NCI-H345 treated with DMSO at 0.1 percent for 48 hours (cell line): ENCODE data around the gene SFMBT2.
"Not testable (repeated sequence)": the region's sequence is repeated elsewhere in the genome, so short reads cannot be mapped to it uniquely, and the experiment has no call there.

Source experiments
- DNase-seq: peaks from one replicate; lab custom pipeline; 2025; ENCODE audit not compliant: unreplicated experiment; lab: John Stamatoyannopoulos, UW

SFMBT2 gene

DNA sequence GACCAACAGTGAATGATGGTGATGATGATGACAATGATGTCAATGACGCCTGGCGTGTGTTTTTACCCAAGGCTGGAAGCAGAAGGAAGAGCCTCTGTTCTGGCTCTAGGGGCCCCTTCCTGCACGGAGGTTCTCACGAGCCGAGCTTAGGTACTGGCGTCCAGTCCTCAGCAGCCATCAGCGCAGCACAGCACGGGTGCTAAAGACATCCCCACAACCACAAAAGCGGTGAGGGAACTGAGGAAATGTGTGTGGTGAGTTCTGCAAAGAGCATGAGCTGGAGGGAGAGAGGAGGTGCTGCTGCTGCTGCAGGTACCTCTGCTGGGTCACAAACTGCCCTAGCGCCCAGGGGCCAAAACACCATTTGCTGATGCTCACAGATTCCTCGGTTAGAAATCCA, 81.6 kb downstream of the SFMBT2 start:
- DNase-seq: no peak

DNA sequence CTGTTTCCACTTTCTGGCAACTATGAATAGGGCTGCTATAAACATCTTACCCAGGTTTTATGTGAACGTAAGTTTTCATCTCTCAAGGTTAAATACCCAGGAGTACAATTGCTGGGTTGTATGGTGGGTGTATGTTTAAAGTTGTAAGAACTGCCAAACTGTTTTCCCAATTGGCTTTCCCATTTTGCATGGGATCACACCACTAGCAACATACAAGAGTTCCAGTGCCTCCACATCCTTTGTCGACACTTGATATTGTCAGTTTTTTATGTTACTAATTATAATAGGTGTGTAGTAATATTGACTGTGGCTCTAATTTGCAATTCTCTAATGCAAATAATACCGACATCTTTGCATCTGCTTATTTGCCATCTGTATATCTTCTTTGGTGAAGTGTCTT, 82.9 kb downstream of the SFMBT2 start:
- no peak for DNase-seq

DNA sequence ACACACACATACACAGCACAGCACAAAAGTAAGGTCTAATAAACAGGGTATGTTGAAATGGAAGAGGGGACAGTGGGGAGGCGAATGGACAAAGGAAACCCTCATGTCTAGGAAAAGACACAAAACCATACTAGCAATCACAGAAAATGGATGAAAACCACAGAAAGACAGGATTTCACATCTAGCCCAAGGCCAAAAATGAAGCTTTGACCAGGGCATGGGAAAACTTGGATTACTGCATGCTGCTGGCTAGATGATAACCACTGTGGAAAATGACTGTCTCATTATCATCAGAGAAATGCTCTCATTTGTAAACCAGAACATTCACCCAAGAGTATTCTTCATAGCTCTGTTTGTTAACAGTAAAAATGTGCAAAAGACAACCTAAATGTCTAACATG, 88.2 kb downstream of the SFMBT2 start:
- DNase-seq: no peak

DNA sequence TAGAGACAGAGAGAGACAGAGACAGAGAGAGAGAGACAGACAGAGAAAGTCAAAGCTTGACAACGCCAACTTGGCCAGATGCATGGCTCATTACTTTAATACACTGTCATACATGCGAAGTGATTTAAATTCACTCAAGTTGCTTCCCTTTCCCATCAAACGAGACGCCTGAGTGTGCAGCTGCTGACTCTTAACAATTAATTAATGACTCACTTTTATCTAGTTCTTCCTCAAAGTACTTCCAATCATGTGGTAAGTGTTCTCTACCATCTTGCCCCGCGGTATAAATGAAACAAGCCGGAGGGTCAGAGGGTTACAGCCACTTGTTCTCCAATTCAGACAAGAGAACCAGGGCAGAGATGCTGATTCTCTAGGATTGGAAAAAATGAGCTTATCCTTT, 90.8 kb downstream of the SFMBT2 start:
- no peak for DNase-seq

DNA sequence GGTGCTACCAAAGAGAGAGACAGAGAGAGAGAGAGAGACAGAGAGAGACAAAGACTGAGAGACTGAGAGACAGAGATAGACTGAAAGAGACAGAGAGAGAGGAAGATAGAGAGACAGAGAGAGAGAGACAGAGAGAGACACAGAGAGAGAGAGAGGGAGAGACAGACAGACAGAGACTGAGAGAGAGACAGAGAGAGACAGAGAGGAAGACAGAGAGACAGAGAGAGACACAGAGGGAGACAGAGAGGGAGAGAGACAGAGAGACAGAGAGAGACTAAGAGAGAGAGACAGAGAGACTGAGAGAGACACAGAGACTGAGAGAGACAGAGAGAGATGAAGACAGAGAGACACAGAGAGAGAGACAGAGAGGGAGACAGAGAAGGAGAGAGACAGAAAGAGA, 91.2 kb downstream of the SFMBT2 start:
- DNase-seq: no peak

DNA sequence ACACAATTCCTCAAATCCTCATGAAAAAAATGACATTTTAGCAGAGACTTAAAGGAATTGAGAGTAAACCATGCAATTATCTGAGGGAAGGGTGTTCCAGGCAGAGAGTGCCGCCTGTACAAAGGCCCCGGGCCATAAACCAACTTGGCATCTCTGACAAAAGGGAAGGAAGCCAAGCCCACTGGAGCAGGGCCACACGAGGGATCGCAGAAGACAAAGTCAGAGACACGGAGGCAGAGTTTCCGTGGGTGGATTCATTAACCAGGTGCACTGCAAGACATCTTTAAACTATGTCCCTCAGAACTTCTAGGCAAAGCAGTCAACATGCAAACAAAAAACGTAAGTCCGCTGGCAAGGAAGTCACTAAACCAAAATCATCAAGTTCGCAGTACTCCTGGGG, 92.0 kb downstream of the SFMBT2 start:
- DNase-seq: no peak

DNA sequence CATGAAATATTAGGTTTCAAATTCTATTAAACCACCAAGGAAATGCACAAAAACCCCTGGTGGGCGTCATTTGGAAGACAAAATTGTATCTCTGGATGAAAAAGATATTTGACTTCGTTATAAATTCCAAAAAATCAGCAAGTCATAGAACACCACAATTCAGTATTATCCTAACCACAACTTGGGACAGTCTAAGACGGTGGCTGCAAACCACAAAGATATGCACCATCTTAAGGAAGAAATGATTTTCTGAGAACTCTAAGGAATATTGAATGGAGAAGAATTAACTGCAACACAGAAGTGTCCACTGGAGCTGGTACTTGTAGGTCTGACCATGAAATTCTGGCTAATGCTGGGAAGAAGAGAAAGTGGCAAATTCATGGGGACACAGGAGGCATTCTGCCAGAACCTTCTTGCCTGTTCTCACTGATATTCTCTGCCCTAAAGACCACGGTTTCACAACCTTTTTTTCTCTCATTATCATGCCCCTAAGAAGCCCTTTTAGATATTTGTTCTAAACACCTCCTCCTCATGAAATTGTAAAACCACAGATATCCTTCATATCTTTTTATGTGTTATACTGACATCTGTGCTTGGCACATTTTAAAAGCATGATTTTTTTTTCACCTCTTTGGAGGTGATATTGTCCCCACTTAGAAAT, 92.9 kb downstream of the SFMBT2 start:
- DNase-seq: no peak

DNA sequence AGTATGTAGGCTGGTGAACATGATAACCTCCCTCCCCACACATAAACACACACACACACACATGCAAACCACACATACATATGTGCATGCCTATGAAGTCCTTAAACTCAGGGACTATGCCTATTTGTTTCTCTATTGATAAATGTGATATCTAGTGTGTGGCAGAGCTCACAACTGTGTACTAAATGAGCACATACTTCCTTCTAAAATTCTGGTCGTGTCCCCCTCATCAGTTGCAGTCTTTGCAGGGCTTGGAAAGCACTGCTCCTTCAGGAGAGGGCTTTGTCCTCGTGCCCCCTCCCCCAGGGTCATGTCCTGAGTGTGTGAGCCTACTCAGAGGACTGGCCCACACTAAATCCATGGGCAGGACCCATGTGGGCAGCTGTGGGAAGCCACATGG, 94.0 kb downstream of the SFMBT2 start:
- no peak for DNase-seq

DNA sequence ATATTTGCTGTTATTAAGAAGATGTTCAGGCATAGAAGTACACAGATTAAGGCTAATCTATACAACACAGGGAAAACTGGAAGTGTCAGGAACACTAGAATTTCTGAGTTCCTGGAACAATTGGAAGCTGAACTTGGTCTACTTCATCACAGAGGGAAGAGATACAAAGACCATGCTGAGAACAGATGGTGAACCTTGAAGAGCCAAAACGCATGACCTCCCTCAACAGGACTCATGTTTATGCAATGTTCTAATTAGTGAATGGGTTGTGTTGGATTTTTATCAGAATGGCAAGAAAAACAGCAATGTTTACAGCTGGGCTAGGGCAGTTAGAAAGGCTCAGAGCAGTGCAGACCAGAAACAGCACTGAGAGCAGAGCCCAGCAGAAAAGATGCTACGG, 94.9 kb downstream of the SFMBT2 start:
- DNase-seq: no peak

DNA sequence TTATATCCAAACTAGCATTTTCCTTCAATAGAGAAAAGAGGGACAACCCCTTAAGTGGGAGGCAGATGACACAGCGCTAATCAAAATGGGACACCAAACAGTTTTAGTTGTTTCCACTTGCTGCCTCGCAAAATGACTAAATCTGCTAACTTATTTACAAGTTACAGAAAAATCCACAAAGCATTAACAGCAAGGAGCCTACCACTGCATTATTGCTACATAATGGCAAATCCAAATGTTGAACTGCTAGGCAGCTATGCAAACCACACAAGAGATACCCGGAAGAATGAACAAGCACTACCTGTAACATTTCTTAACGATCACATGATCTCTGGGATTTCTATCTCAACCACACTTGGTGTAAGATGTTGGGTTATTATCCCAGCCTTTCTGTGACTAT, 96.7 kb downstream of the SFMBT2 start:
- no peak for DNase-seq

DNA sequence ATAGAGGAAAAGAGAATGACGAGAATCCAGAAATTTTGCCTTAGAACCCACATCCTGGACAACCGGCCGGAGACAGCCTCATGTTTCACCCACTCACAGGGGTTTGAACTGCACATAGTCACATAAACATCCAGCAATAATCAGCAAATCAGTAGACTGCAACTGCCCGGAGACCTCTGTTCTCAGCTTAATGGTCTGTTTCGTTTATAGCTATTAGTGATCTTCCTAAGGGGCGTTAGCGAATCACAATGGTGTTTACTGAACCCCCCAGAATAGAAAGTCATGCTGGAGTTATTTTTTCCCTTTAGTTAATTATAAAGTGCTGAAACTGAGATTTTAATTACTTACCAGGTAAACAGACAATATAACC, 98.4 kb downstream of the SFMBT2 start:
- DNase-seq: no peak

DNA sequence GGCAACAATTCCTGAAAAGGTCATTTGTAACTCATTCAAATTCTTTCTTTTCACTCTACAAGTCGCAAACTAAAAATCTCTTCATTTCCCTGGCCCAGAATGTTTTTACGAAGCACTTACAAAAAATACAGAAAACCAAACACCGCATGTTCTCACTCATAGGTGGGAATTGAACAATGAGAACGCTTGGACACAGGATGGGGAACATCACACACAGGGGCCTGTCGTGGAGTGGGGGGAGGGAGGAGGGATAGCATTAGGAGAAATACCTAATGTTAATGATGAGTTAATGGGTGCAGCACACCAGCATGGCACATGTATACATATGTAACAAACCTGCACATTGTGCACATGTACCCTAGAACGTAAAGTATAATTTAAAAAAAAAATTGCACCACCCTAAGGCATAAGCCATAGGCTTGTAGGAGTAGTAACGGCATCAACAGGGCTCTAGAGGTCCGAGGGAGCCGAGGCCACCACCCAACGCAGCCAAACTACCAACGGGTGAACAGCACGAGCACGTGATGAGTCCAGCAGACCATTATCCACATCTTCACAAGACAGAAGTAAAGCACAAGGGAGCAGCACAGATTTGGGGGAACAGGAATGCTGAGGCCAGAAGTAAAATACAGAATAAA, 98.9 kb downstream of the SFMBT2 start:
- DNase-seq: not testable (repeated sequence)

DNA sequence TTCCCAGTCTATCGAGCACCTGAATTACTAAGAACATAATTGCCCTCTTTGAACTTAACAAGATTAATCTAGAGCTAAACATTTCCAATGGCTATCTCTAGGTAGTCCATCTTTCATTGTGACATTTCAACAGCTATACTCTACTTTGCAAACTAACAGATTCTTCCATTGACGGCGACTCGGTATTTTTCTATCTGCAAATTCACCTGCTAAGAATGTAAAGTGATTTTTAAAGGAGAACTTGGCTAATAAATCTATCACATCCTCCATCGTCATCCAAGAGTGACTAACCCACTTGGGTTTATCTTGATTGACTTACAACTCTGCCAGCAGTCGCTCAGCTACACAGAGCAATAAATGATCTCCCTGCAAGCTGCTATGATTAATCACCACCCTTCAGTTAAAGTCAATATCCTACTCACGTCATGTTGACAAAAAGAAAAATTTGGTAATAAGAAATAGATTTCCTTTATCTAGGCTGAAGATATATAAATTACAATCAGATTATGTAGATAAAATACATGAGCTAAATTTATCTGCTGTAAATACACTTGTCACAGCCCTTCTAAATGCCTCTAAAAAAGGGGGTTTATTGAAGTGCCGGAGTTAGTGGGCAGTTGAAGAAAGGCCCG, 99.5 kb downstream of the SFMBT2 start:
- no peak for DNase-seq

DNA sequence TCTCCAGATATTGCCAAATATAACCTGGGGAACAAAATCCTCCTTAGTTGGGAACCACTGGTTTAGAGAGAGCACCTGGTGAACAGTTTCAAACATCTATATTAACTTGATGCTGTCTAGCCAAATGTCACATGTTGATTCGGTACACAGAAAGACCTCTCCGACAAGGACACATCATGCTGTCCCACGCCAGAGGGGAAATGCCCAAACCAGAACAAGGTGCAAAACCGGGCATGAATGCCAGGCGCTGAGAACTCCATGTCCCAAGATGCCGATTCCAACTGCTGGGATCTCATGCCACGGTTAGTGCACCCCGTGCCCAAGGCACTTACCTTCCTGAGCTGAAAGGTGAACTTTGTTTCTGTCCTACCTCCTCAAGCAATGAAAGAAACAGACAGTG, 100.8 kb downstream of the SFMBT2 start:
- DNase-seq: no peak

DNA sequence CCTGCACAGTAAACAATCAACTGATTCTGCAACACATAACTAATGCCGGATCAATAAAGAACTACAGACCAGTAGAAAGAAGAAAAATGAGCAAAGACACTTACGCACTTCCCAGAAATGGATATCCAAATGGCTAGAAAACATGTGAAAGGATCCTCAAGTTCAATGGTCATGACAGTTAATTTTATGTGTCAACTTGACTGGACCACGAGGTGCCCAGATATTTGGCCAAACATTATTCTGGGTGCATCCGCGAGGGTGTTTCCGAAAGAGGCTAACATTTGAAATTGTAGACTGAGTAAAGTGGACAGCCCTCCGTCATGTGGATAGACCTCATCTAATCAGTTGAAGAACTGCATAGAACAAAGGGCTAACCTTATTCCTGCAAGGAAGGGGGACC, 102.0 kb downstream of the SFMBT2 start:
- DNase-seq: no peak

DNA sequence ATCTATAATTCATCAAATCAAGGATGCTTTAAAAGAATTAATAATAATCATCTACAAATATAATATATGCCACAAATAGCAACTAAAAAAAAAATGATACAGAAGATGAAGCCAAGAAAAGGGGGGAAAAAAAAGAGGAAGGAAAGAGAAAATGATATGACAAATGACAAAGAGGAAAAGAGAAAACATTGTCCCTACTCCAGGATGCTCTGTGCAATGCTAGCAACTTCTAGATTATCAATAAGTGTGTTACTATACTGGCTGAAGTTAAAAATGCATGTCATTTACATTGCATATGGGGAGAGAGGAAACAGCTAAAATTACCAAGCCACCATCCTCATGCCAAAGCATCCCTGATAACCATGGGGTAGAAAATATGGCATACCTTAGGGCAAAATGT, 104.2 kb downstream of the SFMBT2 start:
- DNase-seq: no peak

DNA sequence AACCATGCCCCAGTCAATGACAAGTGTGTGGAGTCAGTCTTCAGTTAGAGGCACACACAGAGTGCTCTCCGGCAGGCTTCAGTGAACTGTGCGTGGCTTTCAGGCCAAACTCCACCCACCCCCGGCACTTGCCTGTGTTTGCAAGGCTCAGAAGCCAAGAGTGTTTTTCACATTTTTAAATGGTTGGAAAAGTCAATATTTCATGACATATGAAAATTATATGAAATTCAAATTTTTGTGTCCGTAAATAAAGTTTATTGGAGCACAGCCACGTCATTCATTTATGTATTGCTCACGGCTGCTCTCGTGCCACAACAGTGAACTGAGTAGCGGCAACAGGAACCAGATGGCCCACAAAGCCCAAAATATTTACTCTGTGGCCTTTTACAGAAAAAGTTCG, 104.7 kb downstream of the SFMBT2 start:
- no peak for DNase-seq

DNA sequence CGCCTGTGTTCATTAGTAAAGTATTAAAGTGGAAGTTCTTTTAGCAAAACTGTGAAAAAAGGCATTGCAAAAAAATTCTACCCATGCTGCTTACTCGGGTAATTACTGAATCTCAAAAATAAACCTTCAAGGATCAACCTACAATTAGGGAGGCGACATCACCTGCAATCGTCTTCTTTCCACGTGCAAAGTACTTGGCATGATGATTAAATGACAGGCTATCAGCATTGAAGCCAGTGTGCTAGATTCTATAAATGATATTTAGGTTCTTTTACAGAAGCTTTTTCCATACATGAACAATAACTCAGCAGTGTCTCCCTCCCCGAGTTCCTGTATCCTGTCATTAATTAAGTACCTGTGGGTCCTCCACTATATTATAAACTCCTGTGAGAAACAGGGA, 105.8 kb downstream of the SFMBT2 start:
- DNase-seq: no peak

DNA sequence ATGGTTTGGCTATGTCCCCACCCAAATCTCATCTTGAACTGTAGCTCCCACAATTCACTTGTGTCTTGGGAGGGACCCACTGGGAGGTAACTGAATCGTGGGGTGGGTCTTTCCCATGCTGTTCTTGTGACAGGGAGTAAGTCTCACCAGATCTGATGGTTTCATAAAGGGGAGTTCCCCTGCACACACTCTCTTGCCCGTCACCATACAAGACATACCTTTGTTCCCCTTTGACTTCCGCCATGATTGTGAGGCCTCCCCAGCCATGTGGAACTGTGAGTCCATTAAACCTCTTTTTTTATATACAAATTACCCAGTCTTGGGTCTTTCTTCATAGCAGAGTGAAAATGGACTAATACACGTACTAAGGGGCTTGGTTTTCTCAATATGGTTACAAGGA, 106.7 kb downstream of the SFMBT2 start:
- no peak for DNase-seq

DNA sequence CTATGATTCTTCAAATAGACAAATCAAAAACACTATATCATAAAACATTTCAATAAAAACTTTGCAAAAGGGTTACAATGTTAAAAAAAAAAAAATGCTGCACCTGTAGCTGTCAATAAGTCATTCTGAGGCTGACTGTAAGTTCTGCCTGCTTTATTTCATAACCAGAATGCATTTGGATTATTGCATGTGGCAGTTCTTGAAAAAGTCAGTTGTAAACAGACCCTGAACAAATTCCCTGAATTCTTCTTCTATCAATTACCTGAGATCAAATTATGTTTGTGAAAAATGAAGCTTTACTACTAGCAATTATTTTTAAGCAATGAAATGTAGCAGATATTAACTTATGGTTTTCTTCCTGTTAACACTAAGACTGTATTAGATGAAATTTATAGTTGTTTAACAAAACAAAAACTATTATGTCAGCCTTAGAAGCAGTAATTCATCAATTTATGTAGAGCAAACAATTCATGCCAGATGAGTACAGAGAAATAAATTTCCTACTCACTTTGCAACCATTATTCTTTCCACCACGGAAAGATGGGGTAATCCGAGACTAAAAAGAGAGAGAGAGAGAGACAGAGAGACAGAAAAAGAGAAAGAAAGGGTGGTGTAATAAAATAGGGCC, 107.8 kb downstream of the SFMBT2 start:
- no peak for DNase-seq

DNA sequence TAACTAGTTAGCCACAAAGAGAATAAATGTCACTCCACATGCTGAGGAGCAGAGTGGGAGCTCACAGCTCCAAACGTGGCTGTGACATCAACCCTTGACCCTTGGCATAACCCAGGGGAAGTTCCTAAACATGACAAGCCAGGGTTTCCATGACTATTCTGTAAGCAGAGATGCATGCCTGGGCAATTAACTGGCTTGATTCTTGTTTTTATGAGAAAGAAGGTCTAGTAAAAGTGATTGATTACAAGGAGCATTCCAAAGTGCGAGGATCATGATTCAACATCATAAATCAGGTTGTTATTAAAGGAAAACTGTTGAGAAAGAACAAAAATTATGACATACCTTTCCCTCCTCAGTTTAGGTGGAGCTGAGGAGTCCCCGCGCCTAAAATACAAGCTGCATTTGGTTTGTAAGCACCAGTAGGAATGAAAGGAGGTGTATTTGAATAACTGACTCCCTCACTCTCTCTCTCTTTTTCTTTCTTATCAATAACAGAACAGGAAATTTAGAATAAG, 108.4 kb downstream of the SFMBT2 start:
- DNase-seq: no peak
